H1 (cell line): ENCODE results near the gene SKAP2. TPM values are rescaled to one million over a fixed set of nuclear protein-coding genes. Genes with fewer than 3 reads are reported as not detected.

Experiments used
- CTCF ChIA-PET: fragments of 300-600 bp; sonication (Branson Sonifier 250); formaldehyde crosslinking; loops from one replicate; lab custom pipeline; 2021; ENCODE audit not compliant: partially characterized antibody; lab: Charles Lee
- POLR2A ChIA-PET: fragments of 300-600 bp; sonication (Branson Sonifier 250); formaldehyde crosslinking; loops from one replicate; lab custom pipeline; 2021; ENCODE audit warnings: inconsistent platforms; ENCODE audit not compliant: partially characterized antibody; lab: Charles Lee
- DNase-seq, 2 experiments: peaks; one replicate each; pipeline versions ENCODE4 v3.0.0 to v3.0.0-alpha.2; 2010 to 2022; ENCODE audit warnings: low spot score in 2 of 2, low read depth in 1 of 2, mixed read lengths in 1 of 2
- FAIRE-seq: peaks from 2 replicates; lab custom pipeline; 2011; peaks lifted over from hg19 to GRCh38; lab: Jason Lieb, UNC
- H2AFZ ChIP-seq: 2 replicates; pipeline ENCODE4 v1.8.1; 2012; ENCODE audit warnings: low read length, inconsistent platforms
- H2AK5ac ChIP-seq: 2 replicates; pipeline ENCODE4 v1.6.1; 2013; ENCODE audit warnings: low read depth, low read length
- H2BK120ac ChIP-seq: replicated peaks from 2 replicates; pipeline ENCODE3; 2013; ENCODE audit warnings: low read depth, low read length, inconsistent platforms
- H2BK12ac ChIP-seq: 2 replicates; pipeline ENCODE4 v1.6.1; 2013; ENCODE audit warnings: low read depth, low read length
- H2BK15ac ChIP-seq: 2 replicates; pipeline ENCODE4 v1.6.1; 2013; ENCODE audit warnings: low read length
- H2BK20ac ChIP-seq: 2 replicates; pipeline ENCODE4 v1.6.1; 2013; ENCODE audit warnings: low read length
- H2BK5ac ChIP-seq: 2 replicates; pipeline ENCODE4 v1.6.1; 2013; ENCODE audit warnings: low read depth, low read length
- H3K14ac ChIP-seq: 2 replicates; pipeline ENCODE4 v1.6.1; 2013; ENCODE audit warnings: inconsistent platforms; ENCODE audit not compliant: insufficient read length
- H3K18ac ChIP-seq: 2 replicates; pipeline ENCODE4 v1.6.1; 2013; ENCODE audit warnings: low read length; ENCODE audit errors: extremely low read depth
- H3K23ac ChIP-seq: 2 replicates; pipeline ENCODE4 v1.6.1; 2013; ENCODE audit warnings: inconsistent platforms; ENCODE audit not compliant: insufficient read length
- H3K23me2 ChIP-seq: 2 replicates; pipeline ENCODE4 v1.6.1; 2013; ENCODE audit warnings: low read depth, low read length
- H3K27ac ChIP-seq: 2 replicates; pipeline ENCODE4 v1.6.1; 2011; ENCODE audit warnings: low read depth, low read length, inconsistent platforms
- H3K27me3 ChIP-seq, 4 experiments: replicated peaks in 1 of 4; 1 replicate in 1 of 4; 2 replicates in 3 of 4; pipeline versions ENCODE4 v1.6.1 to v1.8.1; 2011 to 2013; ENCODE audit warnings: low read length in 3 of 4, mild to moderate bottlenecking in 3 of 4, inconsistent platforms in 2 of 4, mixed read lengths in 2 of 4, moderate library complexity in 1 of 4; ENCODE audit not compliant: control insufficient read depth in 3 of 4, insufficient read depth in 3 of 4; ENCODE audit errors: extremely low read depth in 1 of 4
- H3K36me3 ChIP-seq, 4 experiments: 2 replicates each; pipeline versions ENCODE4 v1.6.1 to v1.8.1; 2011 to 2013; ENCODE audit warnings: mild to moderate bottlenecking in 4 of 4, low read length in 3 of 4, moderate library complexity in 2 of 4, control low read depth in 1 of 4, inconsistent platforms in 1 of 4; ENCODE audit not compliant: insufficient read depth in 4 of 4, control insufficient read depth in 2 of 4
- H3K4ac ChIP-seq: replicated peaks from 2 replicates; pipeline ENCODE3; 2013; ENCODE audit warnings: low read length, low read depth, mixed read lengths, inconsistent platforms; ENCODE audit not compliant: insufficient read length
- H3K4me1 ChIP-seq, 4 experiments: replicated peaks in 1 of 4; 1 replicate in 1 of 4; 2 replicates in 3 of 4; pipeline versions ENCODE4 v1.6.1 to v1.8.1; 2011 to 2013; ENCODE audit warnings: low read length in 3 of 4, inconsistent platforms in 2 of 4, mixed read lengths in 1 of 4; ENCODE audit not compliant: insufficient read depth in 4 of 4, control insufficient read depth in 3 of 4
- H3K4me2 ChIP-seq, 2 experiments: 2 replicates each; pipeline versions ENCODE4 v1.6.1 to v1.8.1; 2011 to 2013; ENCODE audit warnings: low read depth in 2 of 2, low read length in 2 of 2, control low read depth in 1 of 2, inconsistent platforms in 1 of 2, mild to moderate bottlenecking in 1 of 2; ENCODE audit not compliant: insufficient read depth in 1 of 2
- H3K4me3 ChIP-seq, 4 experiments: fragments of 200-600, 300-600 bp in 1 of 4; sonication (generic), shearing (Covaris generic), sonication (Bioruptor Twin) in 1 of 4; 2 replicates each; pipeline versions ENCODE4 v1.5.1 to v1.8.1; 2011 to 2016; ENCODE audit warnings: low read length in 4 of 4, low read depth in 3 of 4, control low read depth in 2 of 4, inconsistent platforms in 2 of 4, mild to moderate bottlenecking in 2 of 4, mixed read lengths in 1 of 4, moderate library complexity in 1 of 4; ENCODE audit not compliant: insufficient read depth in 2 of 4; ENCODE audit errors: extremely low read depth in 1 of 4
- H3K56ac ChIP-seq: replicated peaks from 2 replicates; pipeline ENCODE3; 2013; ENCODE audit warnings: low read depth, mild to moderate bottlenecking, mixed read lengths, low read length, inconsistent platforms; ENCODE audit not compliant: insufficient read length
- H3K79me1 ChIP-seq: 2 replicates; pipeline ENCODE4 v1.6.1; 2013; ENCODE audit warnings: low read depth, low read length, control low read depth
- H3K79me2 ChIP-seq, 2 experiments: 2 replicates each; pipeline versions ENCODE4 v1.6.1 to v1.8.1; 2012 to 2013; ENCODE audit warnings: low read length in 2 of 2, mild to moderate bottlenecking in 2 of 2, inconsistent platforms in 1 of 2; ENCODE audit not compliant: insufficient read depth in 2 of 2, control insufficient read depth in 1 of 2
- H3K9ac ChIP-seq, 4 experiments: replicated peaks in 1 of 4; 1 replicate in 1 of 4; 2 replicates in 3 of 4; pipeline versions ENCODE4 v1.6.1 to v1.8.1; 2011 to 2013; ENCODE audit warnings: low read depth in 3 of 4, low read length in 3 of 4, control low read depth in 2 of 4, mild to moderate bottlenecking in 2 of 4, moderate library complexity in 2 of 4, inconsistent platforms in 1 of 4; ENCODE audit errors: extremely low read depth in 1 of 4
- H3K9me3 ChIP-seq, 2 experiments: 2 replicates each; pipeline versions ENCODE4 v1.6.1 to v1.8.1; 2012 to 2013; ENCODE audit warnings: mild to moderate bottlenecking in 2 of 2, moderate library complexity in 2 of 2, control low read depth in 1 of 2, inconsistent platforms in 1 of 2, low read depth in 1 of 2, low read length in 1 of 2, mixed read lengths in 1 of 2; ENCODE audit not compliant: insufficient read depth in 2 of 2
- H4K20me1 ChIP-seq, 2 experiments: replicated peaks in 1 of 2; 2 replicates each; pipeline versions ENCODE3 to v1.8.1; 2011 to 2013; ENCODE audit warnings: inconsistent platforms in 2 of 2, low read length in 2 of 2, mild to moderate bottlenecking in 1 of 2; ENCODE audit not compliant: insufficient read depth in 2 of 2, control insufficient read depth in 1 of 2
- H4K5ac ChIP-seq: 2 replicates; pipeline ENCODE4 v1.6.1; 2013; ENCODE audit warnings: low read length, low read depth, mixed read lengths, inconsistent platforms; ENCODE audit not compliant: insufficient read length
- H4K8ac ChIP-seq: 2 replicates; pipeline ENCODE4 v1.8.0; 2013; ENCODE audit warnings: mild to moderate bottlenecking, moderate library complexity, low read length, inconsistent platforms; ENCODE audit not compliant: insufficient read depth; ENCODE audit errors: extremely low read depth
- H4K91ac ChIP-seq: replicated peaks from 2 replicates; pipeline ENCODE3; 2013; ENCODE audit warnings: low read length, mixed read lengths, inconsistent platforms; ENCODE audit not compliant: insufficient read length
- EP300 ChIP-seq, 2 experiments: IDR thresholded peaks; 1 replicate in 1 of 2; 2 replicates in 1 of 2; pipeline ENCODE4 v1.6.1; 2011 to 2012; ENCODE audit warnings: low read depth in 2 of 2, low read length in 2 of 2, mild to moderate bottlenecking in 2 of 2, borderline replicate concordance in 1 of 2, inconsistent platforms in 1 of 2, moderate library complexity in 1 of 2
- JUND ChIP-seq: IDR thresholded peaks from 2 replicates; pipeline ENCODE4 v1.6.1; 2011; ENCODE audit warnings: mild to moderate bottlenecking, improper control_type of control experiment, low read length
- RAD21 ChIP-seq, 2 experiments: IDR thresholded peaks in 1 of 2; conservative IDR thresholded peaks in 1 of 2; 2 replicates each; pipeline ENCODE4 v1.6.1; 2011; ENCODE audit warnings: low read depth in 2 of 2, low read length in 2 of 2, improper control_type of control experiment in 1 of 2, inconsistent platforms in 1 of 2, mild to moderate bottlenecking in 1 of 2, moderate library complexity in 1 of 2
- SUZ12 ChIP-seq: fragments of 200-600 bp; sonication (generic); IDR thresholded peaks from 2 replicates; pipeline ENCODE4 v1.6.1; 2012; ENCODE audit warnings: mild to moderate bottlenecking, inconsistent platforms, low read length, moderate library complexity, mixed read lengths
- TEAD4 ChIP-seq: IDR thresholded peaks from 2 replicates; pipeline ENCODE4 v1.6.1; 2012; ENCODE audit warnings: low read depth, low read length, inconsistent platforms, mixed read lengths
- WGBS, 2 experiments: shearing (Covaris generic) in 1 of 2; methylation state at CpG; one replicate each; pipeline versions ENCODE4 v1.1.6 to v1.1.7; 2013 to 2015; ENCODE audit warnings: low lambda C conversion rate in 2 of 2, mixed read lengths in 2 of 2, inconsistent platforms in 1 of 2, low coverage in 1 of 2, missing lambda C conversion rate in 1 of 2; ENCODE audit not compliant: insufficient replicate concordance in 2 of 2, insufficient coverage in 1 of 2, insufficient read length in 1 of 2; ENCODE audit errors: extremely low coverage in 1 of 2, missing lambda C conversion rate in 1 of 2; 5-methylcytosine and 5-hydroxymethylcytosine counted together
- polyA plus RNA-seq, 7 experiments: library from polyadenylated mRNA; depleted of rRNA in 3 of 7; stranded (reverse) in 5 of 7; unstranded in 2 of 7; fragments of >200 nt in 5 of 7; fragments of 200-250 nt in 2 of 7; gene quantifications; 1 replicate in 5 of 7; 2 replicates in 1 of 7; 4 replicates in 1 of 7; pipeline versions ENCODE4 v1.2.1 to v1.2.3, GENCODE V29; 2011 to 2013; ENCODE audit warnings: missing spikeins in 2 of 7, mixed read lengths in 2 of 7
- total RNA-seq: library from RNA; stranded (reverse); fragmentation: NEBNext Ultra II Directional; extraction: Animal tissue kit (Norgen Biotek cat#: 25700); gene quantifications from 2 replicates; pipeline ENCODE4 v1.2.1, GENCODE V29; 2021

The SKAP2 gene
- total and polyA plus RNA-seq, 2 of the 8 experiments (the other 6 are each of a cell fraction or from before 2014, with no cell fraction given) = 0.53 to 5.1 TPM

- H3K27me3 ChIP-seq = no peaks in the 10 kb centered on the region
- FAIRE-seq (no peak), DNase-seq (peak in 1 of 2 experiments; percentile 3)
- WGBS, 2 experiments = 80% methylated on average over 4 of the region's 4 CpGs; no CpG with 5 or more reads in 1 of the 2 experiments
- no peak overlapping the region for H3K4me2 ChIP-seq
- no peaks in the 10 kb centered on the region for H3K9me3 ChIP-seq
- H2AK5ac ChIP-seq = no peak overlapping the region
- no peak overlapping the region for H3K56ac ChIP-seq
- H4K91ac ChIP-seq = no peak overlapping the region
- no peaks in the 10 kb centered on the region for H3K4me1 ChIP-seq
- H2AFZ ChIP-seq = no peak overlapping the region
- H3K36me3 ChIP-seq = no peaks in the 10 kb centered on the region
- peak; percentile 36; the same call in 1 of the 2 replicates for TF ChIP-seq JUND
- TF ChIP-seq TEAD4 = peak; percentile 80
- no peak for TF ChIP-seq SUZ12
- no peak for TF ChIP-seq RAD21 (IDR thresholded peaks at IDR 0.05 in 1 of 2, conservative IDR thresholded peaks at IDR 0.05 in 1 of 2; ENCODE audit: low read depth in 2 of 2, low read length in 2 of 2)
- TF ChIP-seq EP300 (IDR thresholded peaks at IDR 0.05; ENCODE audit: borderline replicate concordance in 1 of 2, low read depth in 2 of 2, low read length in 2 of 2) = no peak
- no peaks in the 10 kb centered on the region for H3K79me2 ChIP-seq
- no peak overlapping the region for H3K27ac ChIP-seq
- CTCF ChIA-PET = interaction anchor here (1.1 kb wide), 1 partner anchor 41 kb away, joined by 3 read pairs; no protein-coding TSS in a partner anchor
- no peak overlapping the region for H2BK5ac ChIP-seq
- no peak overlapping the region for H3K18ac ChIP-seq
- no peak overlapping the region for H2BK12ac ChIP-seq
- H2BK15ac ChIP-seq = no peak overlapping the region
- H2BK20ac ChIP-seq = no peak overlapping the region
- no peak overlapping the region for H3K14ac ChIP-seq
- no peaks in the 10 kb centered on the region for H3K79me1 ChIP-seq
- no peak overlapping the region for H3K4me3 ChIP-seq
- H4K20me1 ChIP-seq = no peaks in the 10 kb centered on the region
- POLR2A ChIA-PET = no interaction called here
- no peak overlapping the region for H4K8ac ChIP-seq
- H3K9ac ChIP-seq = no peak overlapping the region
- H3K23ac ChIP-seq = no peak overlapping the region
- H3K23me2 ChIP-seq = no peaks in the 10 kb centered on the region; the same call in 1 of the 2 replicates
- no peak overlapping the region for H2BK120ac ChIP-seq
- H4K5ac ChIP-seq = no peak overlapping the region
- H3K4ac ChIP-seq = no peak overlapping the region
These were observed 45.8 kb upstream of the SKAP2 start for GRCh38 chr7:26910221-26910620.
